ENCODE data around the gene OGN.

DNA sequence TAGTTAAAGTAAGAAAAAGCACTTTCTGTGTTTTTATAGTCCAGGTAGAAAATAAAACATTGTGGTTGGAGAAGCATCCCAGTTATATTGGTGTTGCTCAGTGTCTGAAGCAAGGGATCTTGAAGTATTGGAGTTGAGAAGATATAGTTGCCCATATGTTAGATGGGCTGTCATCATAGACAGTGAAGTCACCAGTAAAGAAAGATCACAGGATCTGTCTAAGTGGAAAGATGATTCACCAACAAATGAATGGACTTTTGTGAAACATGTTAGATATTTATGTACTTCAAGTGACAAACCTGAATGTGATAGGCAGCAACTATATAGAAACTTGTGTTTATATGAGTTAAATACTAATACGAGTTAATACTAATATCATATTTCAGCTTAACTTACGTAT is 11.7 kb downstream of the OGN start:
- TF ChIP-seq, protein P1, sequence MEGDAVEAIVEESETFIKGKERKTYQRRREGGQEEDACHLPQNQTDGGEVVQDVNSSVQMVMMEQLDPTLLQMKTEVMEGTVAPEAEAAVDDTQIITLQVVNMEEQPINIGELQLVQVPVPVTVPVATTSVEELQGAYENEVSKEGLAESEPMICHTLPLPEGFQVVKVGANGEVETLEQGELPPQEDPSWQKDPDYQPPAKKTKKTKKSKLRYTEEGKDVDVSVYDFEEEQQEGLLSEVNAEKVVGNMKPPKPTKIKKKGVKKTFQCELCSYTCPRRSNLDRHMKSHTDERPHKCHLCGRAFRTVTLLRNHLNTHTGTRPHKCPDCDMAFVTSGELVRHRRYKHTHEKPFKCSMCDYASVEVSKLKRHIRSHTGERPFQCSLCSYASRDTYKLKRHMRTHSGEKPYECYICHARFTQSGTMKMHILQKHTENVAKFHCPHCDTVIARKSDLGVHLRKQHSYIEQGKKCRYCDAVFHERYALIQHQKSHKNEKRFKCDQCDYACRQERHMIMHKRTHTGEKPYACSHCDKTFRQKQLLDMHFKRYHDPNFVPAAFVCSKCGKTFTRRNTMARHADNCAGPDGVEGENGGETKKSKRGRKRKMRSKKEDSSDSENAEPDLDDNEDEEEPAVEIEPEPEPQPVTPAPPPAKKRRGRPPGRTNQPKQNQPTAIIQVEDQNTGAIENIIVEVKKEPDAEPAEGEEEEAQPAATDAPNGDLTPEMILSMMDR (IDR thresholded peaks at IDR 0.05): no peak
- TF ChIP-seq POLR2A (IDR thresholded peaks at IDR 0.05): no peak

All from transverse colon (tissue), 3 donors.